LNCaP clone FGC (cell line): ENCODE measurements around the gene CD47.

Source experiments
- DNase-seq: peaks from one replicate; pipeline ENCODE4 v3.0.0-alpha.2; 2011; ENCODE audit warnings: low read depth
- H3K4me3 ChIP-seq: 2 replicates; pipeline ENCODE4 v1.5.1; 2011; ENCODE audit warnings: mild to moderate bottlenecking, low read depth, low read length, control low read depth
- CTCF ChIP-seq: IDR thresholded peaks from 2 replicates; pipeline ENCODE4 v1.5.1; 2012; ENCODE audit warnings: mild to moderate bottlenecking; ENCODE audit not compliant: control insufficient read depth, insufficient read depth; ENCODE audit errors: extremely low read depth

The CD47 gene

DNA sequence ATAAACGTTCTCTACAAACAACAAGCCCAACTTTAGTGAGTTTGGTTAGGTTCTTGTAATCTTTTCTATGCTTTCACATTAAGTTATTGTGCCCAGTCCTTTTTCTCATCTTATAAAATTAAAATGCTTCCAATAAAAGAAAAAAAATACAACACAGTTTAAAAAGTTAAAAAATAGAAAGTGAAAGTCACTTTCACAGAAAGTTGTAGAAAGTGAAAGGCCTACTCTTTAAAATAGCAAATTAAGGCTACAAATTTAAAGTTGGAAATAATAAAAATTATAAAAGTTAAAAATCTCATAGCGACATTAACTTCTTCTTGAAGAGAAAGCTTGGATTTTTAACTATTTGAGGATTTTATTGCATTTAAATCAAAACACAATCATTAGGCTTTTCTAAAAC is 35.9 kb downstream of the CD47 start:
- TF ChIP-seq CTCF, result no peak
- no peak for DNase-seq
- no peak overlapping the region for H3K4me3 ChIP-seq

DNA sequence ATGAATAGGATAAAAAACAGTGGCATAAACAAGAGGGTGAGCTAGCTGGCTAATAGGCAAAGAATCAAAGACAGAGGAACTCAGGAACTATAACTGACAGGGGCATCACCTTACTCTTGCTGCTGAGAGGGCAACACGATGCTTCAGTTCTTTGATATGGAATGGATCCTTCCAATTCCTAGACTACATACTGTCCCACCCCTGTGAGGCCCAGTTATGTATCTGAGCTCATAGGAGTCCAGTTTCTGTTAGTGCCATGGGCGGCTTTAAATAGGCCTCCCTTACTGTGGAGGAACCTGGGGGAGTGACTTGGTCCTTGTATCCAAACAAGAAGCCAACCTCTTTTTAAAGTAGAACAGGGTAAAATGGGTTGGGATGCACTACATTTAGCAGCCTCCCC is 37.3 kb downstream of the CD47 start:
- DNase-seq, result no peak
- no peak for TF ChIP-seq CTCF
- H3K4me3 ChIP-seq, result no peak overlapping the region

GRCh38 chr3:108053067-108053466 is 37.8 kb downstream of the CD47 start:
- H3K4me3 ChIP-seq, result no peak overlapping the region
- peak; percentile 19; the same call in 1 of the 2 replicates for TF ChIP-seq CTCF
- peak; percentile 98 for DNase-seq

- no peak overlapping the region for H3K4me3 ChIP-seq
- DNase-seq, result no peak
- no peak for TF ChIP-seq CTCF
Observed at GRCh38 chr3:108051005-108051404, 39.8 kb downstream of the CD47 start.

- no peak for DNase-seq
- no peak overlapping the region for H3K4me3 ChIP-seq
- TF ChIP-seq CTCF, result no peak
Observed at GRCh38 chr3:108047987-108048386, 42.8 kb downstream of the CD47 start.

DNA sequence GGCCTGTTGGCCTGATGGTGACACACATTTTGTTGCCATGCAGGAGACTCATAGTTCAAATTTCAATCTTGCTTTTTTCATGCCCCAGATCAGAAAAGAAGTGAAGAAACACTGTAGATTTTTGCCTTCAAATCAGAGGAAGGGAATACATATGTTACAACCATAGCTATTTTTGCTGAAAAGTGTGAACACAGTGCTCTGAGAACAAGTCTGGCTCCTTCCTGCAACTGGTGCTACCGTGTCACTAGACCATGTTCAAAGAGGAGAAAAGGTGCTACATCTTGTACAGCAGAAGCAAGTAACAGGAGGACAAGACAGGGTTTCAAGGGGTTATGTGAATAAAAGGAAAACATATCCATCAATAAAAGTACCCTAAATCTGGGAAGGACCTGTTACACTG is 44.6 kb downstream of the CD47 start:
- TF ChIP-seq CTCF, result no peak
- no peak overlapping the region for H3K4me3 ChIP-seq
- DNase-seq, result no peak

- TF ChIP-seq CTCF, result no peak; the same call in 1 of the 2 replicates
- no peak for DNase-seq
- H3K4me3 ChIP-seq, result no peak overlapping the region
Observed at GRCh38 chr3:108044699-108045098, 46.1 kb downstream of the CD47 start.
